AG10803 (cell line): ENCODE measurements around the gene KDM1A.

Source experiments
- DNase-seq: peaks from one replicate; pipeline ENCODE4 v3.0.0; 2010; ENCODE audit warnings: low read depth
- H3K4me3 ChIP-seq: 2 replicates; pipeline ENCODE4 v1.5.1; 2011; ENCODE audit warnings: mild to moderate bottlenecking, low read length, control low read depth
- CTCF ChIP-seq: conservative IDR thresholded peaks from 2 replicates; pipeline ENCODE4 v1.5.1; 2011; ENCODE audit warnings: mild to moderate bottlenecking, low read length, control low read depth, inconsistent platforms

The KDM1A gene

GRCh38 chr1:23101887-23102286 lies 82.6 kb downstream of the KDM1A start:
- no peak for DNase-seq
- no peak overlapping the region for H3K4me3 ChIP-seq
- TF ChIP-seq CTCF, result no peak

GRCh38 chr1:23102289-23102688 lies 83.0 kb downstream of the KDM1A start:
- no peak for TF ChIP-seq CTCF
- DNase-seq, result peak; percentile 28
- H3K4me3 ChIP-seq, result no peak overlapping the region

GRCh38 chr1:23103001-23103889 lies 84.0 kb downstream of the KDM1A start:
- TF ChIP-seq CTCF, result no peak
- DNase-seq, result no peak
- no peak overlapping the region for H3K4me3 ChIP-seq

DNA sequence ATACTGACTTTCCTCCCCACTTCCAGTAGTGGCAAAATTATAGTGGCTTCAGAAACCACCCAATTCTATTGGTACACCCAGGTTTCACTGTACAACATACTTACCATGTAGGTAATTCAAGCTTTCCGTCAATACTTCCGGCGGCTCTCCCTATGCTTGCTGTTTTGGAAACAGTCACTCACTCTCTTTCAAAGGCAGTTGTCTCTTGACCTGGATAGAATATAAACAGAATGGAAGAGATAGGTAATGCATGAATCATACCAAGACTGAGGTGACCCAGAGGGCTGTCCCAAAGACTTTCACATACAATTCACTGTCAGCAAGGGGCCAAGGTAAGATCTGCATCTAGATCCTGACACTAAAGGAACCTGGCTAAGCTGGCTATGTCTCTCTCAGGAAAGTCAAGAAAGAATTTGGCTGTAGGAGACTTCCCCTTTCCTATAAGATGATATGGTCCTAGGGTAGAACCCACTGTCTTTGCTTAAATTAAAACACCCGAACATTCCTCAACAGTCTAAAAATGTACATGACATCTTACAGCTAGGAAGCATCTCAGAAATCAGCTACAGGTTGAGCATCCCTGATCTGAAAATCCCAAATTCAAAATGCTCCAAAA lies 89.8 kb downstream of the KDM1A start:
- no peak for DNase-seq
- no peak overlapping the region for H3K4me3 ChIP-seq
- TF ChIP-seq CTCF, result no peak

GRCh38 chr1:23110391-23110790 lies 91.1 kb downstream of the KDM1A start:
- H3K4me3 ChIP-seq, result no peak overlapping the region
- TF ChIP-seq CTCF, result no peak
- DNase-seq, result no peak

DNA sequence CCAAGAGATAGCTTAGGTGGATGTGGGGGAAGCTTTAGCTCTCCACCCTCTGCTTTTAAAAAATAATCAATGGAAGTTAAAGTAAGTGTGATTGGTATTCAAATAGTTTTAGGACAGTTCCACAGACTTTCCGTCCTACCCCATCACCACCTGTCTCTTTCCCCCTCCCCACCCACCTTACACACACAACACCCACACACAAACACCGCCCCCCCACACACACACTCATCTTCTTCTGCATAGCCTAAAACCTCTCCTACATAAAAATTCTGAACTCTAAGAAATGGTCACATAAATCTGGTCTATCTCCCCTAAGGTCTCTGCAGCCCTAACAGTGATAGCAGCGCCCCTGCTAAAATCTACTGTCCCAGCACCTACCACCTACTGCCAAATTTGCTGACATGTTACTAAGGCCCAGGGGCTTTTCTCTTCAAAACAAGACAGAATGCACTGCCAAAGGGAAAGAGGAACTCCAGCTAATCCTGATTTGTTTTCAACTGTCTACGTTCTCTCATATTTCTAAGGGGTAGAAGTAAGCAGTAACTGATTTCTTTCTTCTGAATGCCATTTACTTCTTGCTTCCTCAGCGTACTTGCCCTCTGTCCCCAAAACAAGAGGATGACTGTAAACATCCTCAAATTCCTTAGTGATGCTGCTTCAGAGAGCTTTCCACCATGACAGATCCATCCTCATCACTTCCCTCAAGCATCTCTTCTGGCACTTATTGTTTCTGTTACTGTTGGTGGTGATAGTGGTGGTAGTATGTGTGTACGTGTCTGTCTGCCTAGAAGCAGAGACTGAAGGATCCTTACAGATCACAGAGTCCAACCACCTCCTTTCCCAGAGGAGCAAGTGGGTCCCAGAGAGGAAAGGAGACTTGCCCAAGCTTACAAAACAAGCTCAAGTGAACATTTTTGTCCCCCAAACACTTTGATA lies 92.6 kb downstream of the KDM1A start:
- no peak for TF ChIP-seq CTCF
- no peak for DNase-seq
- no peak overlapping the region for H3K4me3 ChIP-seq
